K562 (cell line): ENCODE results near the gene GPR25. TPM values are rescaled to one million over a fixed set of nuclear protein-coding genes. Genes with fewer than 3 reads are reported as not detected.

ENCODE experiments used
- ATAC-seq: fragments of 200-7000 bp; cut with Tn5 transposase; 3 replicates; pipeline ENCODE4 v1.9.1; 2020; ENCODE audit warnings: moderate library complexity
- BruUV-seq: library from RNA; stranded (reverse); fragments of 400-500 nt; replicated peaks from 2 replicates; lab custom pipeline; 2021; lab: Mats Ljungman, UMichigan
- CTCF ChIA-PET: fragments of 300-600 bp; formaldehyde crosslinking; extraction: SDS; loops from one replicate; lab custom pipeline; 2021; ENCODE audit warnings: low intra/inter-chr PET ratio; lab: Yijun Ruan, JAX
- POLR2A ChIA-PET: fragments of 300-600, 350-650 bp; sonication (Branson Sonifier 250); formaldehyde crosslinking; extraction: SDS; loops from one replicate; lab custom pipeline; 2021; ENCODE audit warnings: antibody characterized with exemption, inconsistent platforms; lab: Yijun Ruan, JAX
- DNase-seq, 4 experiments: peaks; one replicate each; pipeline versions ENCODE4 v3.0.0 to v3.0.0-alpha.2; 2011 to 2018; ENCODE audit warnings: low spot score in 3 of 4, mixed read lengths in 3 of 4; ENCODE audit errors: extremely low read depth in 1 of 4
- FAIRE-seq: peaks from 2 replicates; lab custom pipeline; 2011; peaks lifted over from hg19 to GRCh38; lab: Jason Lieb, UNC
- H2AFZ ChIP-seq: 2 replicates; pipeline ENCODE4 v1.6.0; 2011; ENCODE audit warnings: low read depth, low read length, control low read depth, inconsistent platforms
- H3K27ac ChIP-seq: fragments of 200-600 bp; 3 replicates; pipeline ENCODE4 v1.8.0; 2011; ENCODE audit warnings: low read depth, mild to moderate bottlenecking, control low read depth, inconsistent platforms, low read length, moderate library complexity, mixed read lengths; ENCODE audit errors: extremely low read depth
- H3K27me3 ChIP-seq, 2 experiments: fragments of 300-600 bp in 1 of 2; 2 replicates in 1 of 2; 3 replicates in 1 of 2; pipeline versions ENCODE4 v1.6.0 to v1.8.0; 2011; ENCODE audit warnings: inconsistent platforms in 2 of 2, low read length in 2 of 2, mild to moderate bottlenecking in 1 of 2, mixed read lengths in 1 of 2, moderate library complexity in 1 of 2; ENCODE audit not compliant: control insufficient read depth in 2 of 2, insufficient read depth in 2 of 2
- H3K36me3 ChIP-seq: fragments of 300-600 bp; 3 replicates; pipeline ENCODE4 v1.8.0; 2011; ENCODE audit warnings: mild to moderate bottlenecking, low read length, inconsistent platforms; ENCODE audit not compliant: control insufficient read depth, insufficient read depth
- H3K4me1 ChIP-seq, 2 experiments: fragments of 200-600 bp in 1 of 2; replicated peaks in 1 of 2; 2 replicates in 1 of 2; 3 replicates in 1 of 2; pipeline versions ENCODE4 v1.5.1 to v1.8.0; 2011; ENCODE audit warnings: inconsistent platforms in 2 of 2, low read length in 2 of 2, mild to moderate bottlenecking in 1 of 2, mixed read lengths in 1 of 2, moderate library complexity in 1 of 2; ENCODE audit not compliant: control insufficient read depth in 2 of 2, insufficient read depth in 2 of 2
- H3K4me2 ChIP-seq: 2 replicates; pipeline ENCODE4 v1.6.1; 2011; ENCODE audit warnings: low read length, control low read depth, inconsistent platforms, mixed read lengths; ENCODE audit not compliant: insufficient read depth
- H3K4me3 ChIP-seq: fragments of 200-600 bp; sonication (generic), shearing (Covaris generic); 2 replicates; pipeline ENCODE4 v1.5.1; 2016; ENCODE audit warnings: control low read depth, inconsistent platforms
- H3K79me2 ChIP-seq: fragments of 200-600 bp; 3 replicates; pipeline ENCODE4 v1.8.0; 2011; ENCODE audit warnings: low read length, inconsistent platforms; ENCODE audit not compliant: control insufficient read depth, insufficient read depth
- H3K9ac ChIP-seq, 2 experiments: 2 replicates each; pipeline versions ENCODE4 v1.6.0 to v1.6.1; 2011; ENCODE audit warnings: low read depth in 2 of 2, low read length in 2 of 2, control low read depth in 1 of 2, inconsistent platforms in 1 of 2, mild to moderate bottlenecking in 1 of 2, mixed read lengths in 1 of 2; ENCODE audit not compliant: insufficient read depth in 1 of 2
- H3K9me1 ChIP-seq: one replicate; pipeline ENCODE4 v1.6.0; 2011; ENCODE audit warnings: inconsistent platforms, mild to moderate bottlenecking, low read length, moderate library complexity; ENCODE audit not compliant: control insufficient read depth, insufficient read depth
- H3K9me3 ChIP-seq: replicated peaks from 2 replicates; pipeline ENCODE4 v1.5.1; 2011; ENCODE audit warnings: low read depth, low read length, inconsistent platforms; ENCODE audit not compliant: control insufficient read depth, insufficient read depth
- H4K20me1 ChIP-seq: replicated peaks from 2 replicates; pipeline ENCODE4 v1.6.1; 2011; ENCODE audit warnings: low read length, inconsistent platforms, mixed read lengths; ENCODE audit not compliant: control insufficient read depth, insufficient read depth
- CCAR2 ChIP-seq: fragments of 200-400 bp; formaldehyde crosslinking; IDR thresholded peaks from 2 replicates; pipeline ENCODE4 v1.6.1; 2017; ENCODE audit warnings: mild to moderate bottlenecking, low read depth, low read length
- ESRRA ChIP-seq: fragments of 450-650 bp; IDR thresholded peaks from 2 replicates; pipeline ENCODE4 v1.6.1; 2014; ENCODE audit warnings: low read depth, mild to moderate bottlenecking, moderate library complexity, borderline replicate concordance
- NFIC ChIP-seq: fragments of 450-650 bp; IDR thresholded peaks from 2 replicates; pipeline ENCODE4 v1.6.1; 2017; ENCODE audit warnings: mild to moderate bottlenecking, inconsistent platforms
- NFIX ChIP-seq: fragments of 250-450 bp; sonication (Bioruptor Pico); IDR thresholded peaks from 2 replicates; pipeline ENCODE4 v1.4.0; 2020; ENCODE audit warnings: low read depth, mild to moderate bottlenecking, moderate library complexity
- RHOXF2B ChIP-seq: fragments of 250-450 bp; sonication (Bioruptor Pico); conservative IDR thresholded peaks from 2 replicates; pipeline ENCODE4 v1.5.1; 2021
- WGBS: fragments of 100-300 bp; shearing (Covaris generic); methylation state at CpG from one replicate; pipeline ENCODE4 v1.1.6; 2016; ENCODE audit warnings: low coverage, mixed read lengths; ENCODE audit not compliant: insufficient coverage; ENCODE audit errors: missing lambda C conversion rate; 5-methylcytosine and 5-hydroxymethylcytosine counted together
- in situ Hi-C: fragments of 300-500 bp; cut with MboI; formaldehyde crosslinking; loops from 4 replicates; pipeline ENCODE4 v1.15.0; 2018; ENCODE audit warnings: inconsistent platforms, mixed read lengths
- intact Hi-C: fragments of 100-400 bp; cut with micrococcal nuclease; formaldehyde crosslinking; loops from 2 replicates; pipeline ENCODE4 v1.14.2; 2022
- polyA plus RNA-seq, 8 experiments: library from polyadenylated mRNA; depleted of rRNA in 4 of 8; stranded (reverse) in 5 of 8; unstranded in 3 of 8; fragments of >200 nt; fragmentation: Nextera tagmentation in 2 of 8; fragmentation: Illumina TruSeq in 1 of 8; extraction: Ambion mirVana in 2 of 8; extraction: Trizol in 1 of 8; gene quantifications; 2 replicates each; pipeline versions ENCODE4 v1.2.1 to v1.2.3, GENCODE V29; 2011 to 2014; ENCODE audit warnings: inconsistent platforms in 1 of 8, missing spikeins in 1 of 8
- total RNA-seq, 7 experiments: library from RNA; depleted of rRNA in 6 of 7; stranded (reverse); fragments of >200 nt in 6 of 7; fragmentation: Illumina TruSeq in 2 of 7; extraction: Trizol in 2 of 7; gene quantifications; 2 replicates each; pipeline versions ENCODE4 v1.2.1 to v1.2.3, GENCODE V29; 2011 to 2021; ENCODE audit warnings: low replicate concordance in 1 of 7
- TF ChIP-seq, protein P1 (sequence below): fragments of 450-650 bp; formaldehyde crosslinking; IDR thresholded peaks from 2 replicates; pipeline ENCODE4 v1.4.0; 2020; ENCODE audit warnings: mild to moderate bottlenecking, mixed read lengths

GPR25 gene
- total and polyA plus RNA-seq, 9 of the 15 experiments (the other 6 are each of a cell fraction or from before 2014, with no cell fraction given) = not detected

DNA sequence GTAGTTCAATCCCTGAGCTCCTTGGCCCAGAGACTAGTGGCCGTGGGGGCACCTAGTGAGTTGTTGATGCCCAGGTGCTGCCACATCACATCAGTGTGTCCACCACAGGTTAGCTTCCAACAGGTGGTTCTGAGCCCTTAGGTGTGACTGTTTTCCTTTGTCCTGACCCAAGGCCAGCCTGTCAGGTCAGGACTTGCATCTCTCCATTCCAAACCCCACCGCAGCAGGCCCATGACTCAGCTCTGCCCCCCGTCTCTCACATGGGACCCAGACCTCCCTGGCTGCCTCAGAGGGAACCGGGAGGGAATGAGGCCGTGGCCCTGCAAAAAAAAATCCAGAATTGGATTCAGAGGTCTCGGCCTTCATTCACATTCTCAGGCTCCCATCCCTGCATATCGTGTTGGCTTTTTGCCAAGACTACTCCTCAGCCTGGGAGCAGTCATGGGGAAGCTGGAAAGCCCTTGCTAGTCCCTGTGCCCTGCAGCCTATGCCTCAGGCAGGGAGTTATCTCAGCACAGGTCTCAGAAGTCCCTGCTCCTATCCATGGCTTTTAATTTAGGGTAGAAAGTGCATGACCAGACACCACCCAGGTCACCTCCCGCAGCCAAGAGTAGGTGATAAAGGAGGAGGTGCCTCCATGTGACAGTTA is 29.1 kb downstream of the GPR25 start:
- Histone ChIP-seq H2AFZ (no peak overlapping the region), H3K4me1 (peaks cover 0 to 12% of the 10 kb centered on the region in 2 experiments; a peak in 1 of 5 replicates), H3K79me2 (no peaks in the 10 kb centered on the region)
- POLR2A ChIA-PET = interaction anchor here (0.6 to 0.8 kb wide), 2 partner anchors 10 to 879 kb away, joined by 3 read pairs; no protein-coding TSS in a partner anchor
- TF ChIP-seq CCAR2 = no peak
- peak; percentile 79 for TF ChIP-seq NFIX (CRISPR knock-in tag)
- TF ChIP-seq ESRRA = no peak
- no peak for TF ChIP-seq RHOXF2B (CRISPR knock-in tag)
- TF ChIP-seq NFIC = peak; percentile 92
- TF ChIP-seq, protein P1, sequence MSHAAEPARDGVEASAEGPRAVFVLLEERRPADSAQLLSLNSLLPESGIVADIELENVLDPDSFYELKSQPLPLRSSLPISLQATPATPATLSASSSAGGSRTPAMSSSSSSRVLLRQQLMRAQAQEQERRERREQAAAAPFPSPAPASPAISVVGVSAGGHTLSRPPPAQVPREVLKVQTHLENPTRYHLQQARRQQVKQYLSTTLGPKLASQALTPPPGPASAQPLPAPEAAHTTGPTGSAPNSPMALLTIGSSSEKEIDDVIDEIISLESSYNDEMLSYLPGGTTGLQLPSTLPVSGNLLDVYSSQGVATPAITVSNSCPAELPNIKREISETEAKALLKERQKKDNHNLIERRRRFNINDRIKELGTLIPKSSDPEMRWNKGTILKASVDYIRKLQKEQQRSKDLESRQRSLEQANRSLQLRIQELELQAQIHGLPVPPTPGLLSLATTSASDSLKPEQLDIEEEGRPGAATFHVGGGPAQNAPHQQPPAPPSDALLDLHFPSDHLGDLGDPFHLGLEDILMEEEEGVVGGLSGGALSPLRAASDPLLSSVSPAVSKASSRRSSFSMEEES (CRISPR knock-in tag) = no peak
- TF ChIP-seq, all 486 proteins: peak for 2
- Histone ChIP-seq H3K4me2 (no peak overlapping the region), H3K27me3 (peaks cover 46 to 77% of the 10 kb centered on the region in 2 experiments), H3K9ac (no peak overlapping the region), H3K9me1 (no peaks in the 10 kb centered on the region), H3K4me3 (no peak overlapping the region), H4K20me1 (peaks cover 13% of the 10 kb centered on the region), H3K27ac (no peak overlapping the region), H3K9me3 (no peaks in the 10 kb centered on the region), H3K36me3 (no peaks in the 10 kb centered on the region)
- peak in 2 of 4 experiments; percentile 18 to 32 for DNase-seq
- CTCF ChIA-PET = interaction anchor here (0.6 kb wide), 1 partner anchor 297 kb away, joined by 4 read pairs; no protein-coding TSS in a partner anchor
- intact Hi-C loops = no loop called here
- ATAC-seq = no peak; the same call in 1 of the 3 replicates
- in situ Hi-C loops = no loop called here
- no peak for FAIRE-seq
- BruUV-seq = no TSS peak
- 2% methylated on average over 8 of the region's 8 CpGs for WGBS
